DMS 273 (cell line): Measurements from ENCODE around the gene NFX1.
"Not testable (repeated sequence)": the region's sequence is repeated elsewhere in the genome, so short reads cannot be mapped to it uniquely, and the experiment has no call there.

Experiments
- DNase-seq: peaks from one replicate; lab custom pipeline; 2025; ENCODE audit not compliant: unreplicated experiment; lab: John Stamatoyannopoulos, UW

The NFX1 gene

GRCh38 chr9:33385979-33386640 is 95.8 kb downstream of the NFX1 start:
- DNase-seq, result not testable (repeated sequence)

GRCh38 chr9:33386641-33386996 is 96.3 kb downstream of the NFX1 start:
- not testable (repeated sequence) for DNase-seq

GRCh38 chr9:33386998-33387397 is 96.7 kb downstream of the NFX1 start:
- DNase-seq, result not testable (repeated sequence)

- DNase-seq, result no peak
These were observed 98.0 kb downstream of the NFX1 start for GRCh38 chr9:33388110-33388994.

GRCh38 chr9:33391111-33391771 is 100.9 kb downstream of the NFX1 start:
- peak; percentile 87 for DNase-seq

GRCh38 chr9:33392591-33393021 is 102.3 kb downstream of the NFX1 start:
- not testable (repeated sequence) for DNase-seq

GRCh38 chr9:33393581-33393980 is 103.3 kb downstream of the NFX1 start:
- DNase-seq, result peak; percentile 51

GRCh38 chr9:33393986-33394385 is 103.7 kb downstream of the NFX1 start:
- not testable (repeated sequence) for DNase-seq

GRCh38 chr9:33395159-33395879 is 105.0 kb downstream of the NFX1 start:
- not testable (repeated sequence) for DNase-seq

GRCh38 chr9:33397801-33398200 is 107.5 kb downstream of the NFX1 start:
- not testable (repeated sequence) for DNase-seq

GRCh38 chr9:33399047-33399446 is 108.7 kb downstream of the NFX1 start:
- not testable (repeated sequence) for DNase-seq

GRCh38 chr9:33401809-33402208 is 111.5 kb downstream of the NFX1 start:
- DNase-seq, result not testable (repeated sequence)

- not testable (repeated sequence) for DNase-seq
These were observed 112.1 kb downstream of the NFX1 start, which contains the start of gene AQP7 for GRCh38 chr9:33402371-33402770. TSS of gene AQP7 (minus strand) at chr9:33402568. CDS start at chr9:33401262, 1,306 bp downstream.

- no peak for DNase-seq
These were observed 113.8 kb downstream of the NFX1 start for GRCh38 chr9:33403941-33404787.

GRCh38 chr9:33404788-33405362 is 114.6 kb downstream of the NFX1 start:
- DNase-seq, result no peak

GRCh38 chr9:33407061-33407460 is 116.7 kb downstream of the NFX1 start:
- no peak for DNase-seq

- DNase-seq, result no peak
These were observed 117.8 kb downstream of the NFX1 start for GRCh38 chr9:33408087-33408486.

GRCh38 chr9:33414268-33414667 is 124.0 kb downstream of the NFX1 start:
- DNase-seq, result no peak

- no peak for DNase-seq
These were observed 124.7 kb downstream of the NFX1 start for GRCh38 chr9:33414889-33415500.
